ENCODE measurements around the gene IL4.

Gene IL4

DNA sequence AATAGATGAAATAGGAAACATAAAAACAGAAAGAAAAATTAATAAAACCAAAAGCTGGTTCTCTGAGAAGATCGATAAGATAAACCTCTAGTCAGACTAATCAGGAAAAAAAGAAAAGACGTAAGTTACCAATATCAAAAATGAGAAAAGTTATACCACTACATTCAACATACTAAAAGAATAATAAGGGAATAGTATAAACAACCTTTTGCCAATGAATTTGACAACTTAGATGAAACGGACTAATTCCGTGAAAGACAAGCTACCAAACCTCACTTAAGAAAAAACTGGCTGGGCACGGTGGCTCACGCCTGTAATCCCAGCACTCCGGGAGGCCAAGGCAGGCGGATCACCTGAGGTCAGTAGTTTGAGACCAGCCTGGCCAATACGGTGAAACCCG lies 56.1 kb downstream of the IL4 start (continued):
- TF ChIP-seq, protein P1, sequence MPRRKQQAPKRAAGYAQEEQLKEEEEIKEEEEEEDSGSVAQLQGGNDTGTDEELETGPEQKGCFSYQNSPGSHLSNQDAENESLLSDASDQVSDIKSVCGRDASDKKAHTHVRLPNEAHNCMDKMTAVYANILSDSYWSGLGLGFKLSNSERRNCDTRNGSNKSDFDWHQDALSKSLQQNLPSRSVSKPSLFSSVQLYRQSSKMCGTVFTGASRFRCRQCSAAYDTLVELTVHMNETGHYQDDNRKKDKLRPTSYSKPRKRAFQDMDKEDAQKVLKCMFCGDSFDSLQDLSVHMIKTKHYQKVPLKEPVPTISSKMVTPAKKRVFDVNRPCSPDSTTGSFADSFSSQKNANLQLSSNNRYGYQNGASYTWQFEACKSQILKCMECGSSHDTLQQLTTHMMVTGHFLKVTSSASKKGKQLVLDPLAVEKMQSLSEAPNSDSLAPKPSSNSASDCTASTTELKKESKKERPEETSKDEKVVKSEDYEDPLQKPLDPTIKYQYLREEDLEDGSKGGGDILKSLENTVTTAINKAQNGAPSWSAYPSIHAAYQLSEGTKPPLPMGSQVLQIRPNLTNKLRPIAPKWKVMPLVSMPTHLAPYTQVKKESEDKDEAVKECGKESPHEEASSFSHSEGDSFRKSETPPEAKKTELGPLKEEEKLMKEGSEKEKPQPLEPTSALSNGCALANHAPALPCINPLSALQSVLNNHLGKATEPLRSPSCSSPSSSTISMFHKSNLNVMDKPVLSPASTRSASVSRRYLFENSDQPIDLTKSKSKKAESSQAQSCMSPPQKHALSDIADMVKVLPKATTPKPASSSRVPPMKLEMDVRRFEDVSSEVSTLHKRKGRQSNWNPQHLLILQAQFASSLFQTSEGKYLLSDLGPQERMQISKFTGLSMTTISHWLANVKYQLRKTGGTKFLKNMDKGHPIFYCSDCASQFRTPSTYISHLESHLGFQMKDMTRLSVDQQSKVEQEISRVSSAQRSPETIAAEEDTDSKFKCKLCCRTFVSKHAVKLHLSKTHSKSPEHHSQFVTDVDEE (CRISPR knock-in tag; IDR thresholded peaks at IDR 0.05), result no peak
- TF ChIP-seq RARB (CRISPR knock-in tag; IDR thresholded peaks at IDR 0.05), result no peak
- TF ChIP-seq ZFP3 (CRISPR knock-in tag; IDR thresholded peaks at IDR 0.05), result no peak
- TF ChIP-seq BACH2 (CRISPR knock-in tag; IDR thresholded peaks at IDR 0.05; ENCODE audit: borderline replicate concordance), result no peak
- TF ChIP-seq, protein P2, sequence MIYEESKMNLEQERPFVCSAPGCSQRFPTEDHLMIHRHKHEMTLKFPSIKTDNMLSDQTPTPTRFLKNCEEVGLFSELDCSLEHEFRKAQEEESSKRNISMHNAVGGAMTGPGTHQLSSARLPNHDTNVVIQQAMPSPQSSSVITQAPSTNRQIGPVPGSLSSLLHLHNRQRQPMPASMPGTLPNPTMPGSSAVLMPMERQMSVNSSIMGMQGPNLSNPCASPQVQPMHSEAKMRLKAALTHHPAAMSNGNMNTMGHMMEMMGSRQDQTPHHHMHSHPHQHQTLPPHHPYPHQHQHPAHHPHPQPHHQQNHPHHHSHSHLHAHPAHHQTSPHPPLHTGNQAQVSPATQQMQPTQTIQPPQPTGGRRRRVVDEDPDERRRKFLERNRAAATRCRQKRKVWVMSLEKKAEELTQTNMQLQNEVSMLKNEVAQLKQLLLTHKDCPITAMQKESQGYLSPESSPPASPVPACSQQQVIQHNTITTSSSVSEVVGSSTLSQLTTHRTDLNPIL (CRISPR knock-in tag; IDR thresholded peaks at IDR 0.05; ENCODE audit: low read depth), result no peak
- TF ChIP-seq ZNF565 (CRISPR knock-in tag; conservative IDR thresholded peaks at IDR 0.05; ENCODE audit: low read depth), result no peak
- TF ChIP-seq SNAI2 (CRISPR knock-in tag; IDR thresholded peaks at IDR 0.05), result no peak
- no peak for TF ChIP-seq PPARA (CRISPR knock-in tag; IDR thresholded peaks at IDR 0.05; ENCODE audit: borderline replicate concordance)
